ENCODE results near the gene CPXM2.

CPXM2 gene

GRCh38 chr10:123868038-123869019 is 23.3 kb downstream of the CPXM2 start:
- DNase-seq = no peak

DNA sequence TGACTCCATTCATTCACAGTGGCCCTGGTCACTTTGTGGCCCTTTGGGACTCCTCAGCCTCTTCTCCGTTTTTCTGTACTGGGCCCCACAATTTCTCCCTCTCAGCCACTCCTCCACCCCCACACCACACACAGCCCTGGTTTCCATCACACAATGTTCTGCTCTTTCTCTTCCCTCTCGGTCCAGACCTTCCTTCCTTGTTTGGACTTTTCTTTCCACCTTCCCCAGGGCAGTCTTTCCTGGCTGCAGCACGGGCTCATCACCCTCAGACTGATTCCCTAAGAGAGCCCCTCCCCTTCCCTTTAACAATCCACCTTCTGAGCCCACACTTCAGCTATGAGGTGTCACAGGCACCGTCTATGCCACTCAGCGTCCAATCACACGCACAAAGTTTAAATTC is 25.7 kb downstream of the CPXM2 start:
- no peak for DNase-seq

DNA sequence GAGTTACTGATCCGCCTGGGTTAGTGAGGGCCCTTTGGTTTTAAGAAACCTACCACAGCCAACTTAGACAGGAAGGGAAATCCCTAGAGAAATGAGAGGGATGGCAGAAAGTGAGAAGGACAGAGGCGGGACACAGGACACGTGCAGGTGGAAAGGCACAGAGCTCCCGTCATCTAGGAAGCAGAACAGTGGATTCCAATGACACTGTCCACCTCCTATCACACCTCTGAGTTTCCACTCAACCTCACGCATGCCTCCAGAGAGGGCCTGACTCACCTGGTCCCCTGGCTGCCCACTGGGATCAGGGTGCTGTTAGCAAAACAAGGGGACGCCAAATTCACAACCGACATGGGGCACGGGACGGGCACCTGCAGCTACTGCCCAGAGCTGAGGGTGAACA is 26.3 kb downstream of the CPXM2 start:
- no peak for DNase-seq

- no peak for DNase-seq
These were observed 26.7 kb downstream of the CPXM2 start for GRCh38 chr10:123864923-123865322.

- no peak for DNase-seq
These were observed 27.7 kb downstream of the CPXM2 start for GRCh38 chr10:123863721-123864482.

GRCh38 chr10:123863183-123863575 is 28.4 kb downstream of the CPXM2 start:
- DNase-seq = no peak

DNA sequence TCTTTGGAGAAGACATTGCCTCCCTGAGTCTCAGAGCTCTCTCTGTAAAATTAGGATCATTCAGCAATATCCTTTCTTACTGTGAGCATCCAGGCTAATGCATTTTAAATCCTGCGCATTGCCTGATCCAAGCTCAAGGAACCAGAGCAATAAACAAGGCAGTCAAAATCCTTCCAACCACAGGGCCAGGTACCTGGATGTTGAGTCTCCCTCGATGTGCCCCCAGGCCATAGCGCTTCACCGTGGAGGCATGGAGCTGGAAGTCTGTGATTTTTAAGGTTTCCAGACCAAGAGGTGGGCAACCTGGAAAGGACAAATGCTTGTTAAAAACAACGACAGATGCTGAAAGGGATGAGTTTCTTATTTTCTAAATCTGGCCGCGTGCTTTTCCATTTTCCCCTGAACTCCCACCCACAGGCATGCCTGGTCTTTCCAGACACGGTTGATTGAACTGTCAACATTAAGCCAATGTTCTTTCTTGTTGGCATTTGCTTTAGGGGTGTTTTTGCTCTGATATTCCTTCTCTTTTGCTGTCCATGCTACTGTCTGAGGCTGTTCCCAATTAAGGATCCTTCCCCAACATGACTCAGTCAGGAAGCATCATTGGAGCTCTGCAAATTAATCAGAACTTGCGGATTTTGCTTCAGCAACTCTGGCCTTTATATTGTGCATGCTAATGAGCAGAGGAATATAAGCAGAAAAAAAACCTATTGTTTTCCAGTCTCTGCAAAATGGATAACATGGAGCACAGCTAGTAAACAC is 29.0 kb downstream of the CPXM2 start:
- DNase-seq = no peak

GRCh38 chr10:123860856-123861255 is 30.8 kb downstream of the CPXM2 start:
- no peak for DNase-seq

GRCh38 chr10:123860209-123860608 is 31.4 kb downstream of the CPXM2 start:
- no peak for DNase-seq

- no peak for DNase-seq
These were observed 32.0 kb downstream of the CPXM2 start for GRCh38 chr10:123859653-123860050.

DNA sequence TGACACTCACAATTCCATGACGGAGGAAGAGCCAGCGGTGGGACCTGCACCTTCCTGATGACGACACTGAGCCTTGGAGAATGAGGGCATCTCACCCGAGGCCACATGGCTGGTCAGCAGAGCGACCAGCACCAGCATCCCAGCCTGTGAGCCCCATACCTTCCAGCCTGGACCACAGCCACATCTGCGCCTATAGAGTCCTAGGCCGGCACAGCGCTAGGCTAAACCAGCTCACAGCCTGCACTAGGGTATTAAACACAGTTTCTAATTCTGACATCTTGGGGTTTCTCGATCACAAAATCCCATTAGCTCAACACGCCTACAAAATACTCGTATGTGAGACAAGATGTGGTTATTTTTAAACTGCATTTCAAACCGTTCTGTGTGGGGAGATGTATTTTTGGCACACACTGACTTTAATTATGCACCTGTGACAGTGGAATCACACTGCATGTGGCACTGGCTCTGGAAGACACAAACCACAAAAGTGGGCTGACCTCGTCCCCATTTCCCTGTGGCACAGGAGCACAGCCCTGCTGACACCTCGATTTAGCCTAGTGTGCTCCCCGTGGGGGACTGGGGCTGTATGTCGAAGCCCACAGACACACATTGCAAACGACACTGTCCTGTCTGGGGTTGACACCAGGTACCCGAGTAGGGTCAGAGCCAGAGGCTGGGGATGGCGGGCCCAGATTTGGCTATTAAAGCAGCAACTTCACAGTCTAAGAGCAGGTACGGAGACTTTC is 32.5 kb downstream of the CPXM2 start:
- DNase-seq = no peak

DNA sequence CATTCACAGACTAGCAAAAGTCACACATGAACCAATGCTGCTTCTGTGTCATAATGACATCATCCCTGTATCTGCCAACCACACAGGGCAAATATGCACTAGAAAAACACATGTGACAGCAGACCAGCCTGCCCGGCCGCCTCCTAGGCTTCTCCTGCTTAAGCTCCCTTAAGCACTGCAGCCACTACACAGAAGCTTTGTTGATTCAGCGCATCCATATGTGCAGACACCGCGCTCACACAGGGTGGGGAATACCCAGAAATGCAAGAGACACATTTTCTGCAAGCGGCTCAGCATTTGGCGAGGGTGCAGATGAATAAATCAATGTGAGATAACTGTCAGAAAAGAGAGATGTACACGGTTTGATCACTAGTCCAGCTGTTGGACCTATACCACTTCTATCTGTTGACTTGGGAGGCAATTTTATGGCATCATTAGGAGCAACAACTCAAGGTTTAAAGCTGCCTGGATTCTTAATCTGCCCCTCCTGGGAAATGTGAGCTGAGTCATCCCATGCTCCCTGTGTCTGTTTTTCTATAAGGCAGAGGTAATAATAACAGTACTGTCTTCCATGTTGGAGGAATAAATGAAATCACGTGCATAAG is 33.4 kb downstream of the CPXM2 start:
- DNase-seq = no peak

DNA sequence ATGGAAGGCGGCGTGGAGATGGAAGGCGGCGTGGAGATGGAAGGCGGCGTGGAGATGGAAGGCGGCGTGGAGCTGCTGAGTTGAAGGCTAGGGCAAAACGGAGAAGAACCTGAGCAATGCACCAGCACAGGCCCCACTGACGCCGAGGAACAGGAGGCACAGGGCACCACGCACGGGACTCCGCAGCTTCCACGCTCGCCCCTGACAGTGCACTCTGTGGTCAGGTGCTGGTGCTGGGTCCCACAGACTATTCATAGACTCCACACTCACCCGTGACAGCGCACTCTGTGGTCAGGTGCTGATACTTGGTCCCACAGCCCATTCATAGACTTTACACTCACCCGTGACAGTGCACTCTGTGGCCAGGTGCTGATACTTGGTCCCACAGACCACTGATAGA is 34.0 kb downstream of the CPXM2 start:
- no peak for DNase-seq

GRCh38 chr10:123855008-123855684 is 36.5 kb downstream of the CPXM2 start:
- DNase-seq = no peak

DNA sequence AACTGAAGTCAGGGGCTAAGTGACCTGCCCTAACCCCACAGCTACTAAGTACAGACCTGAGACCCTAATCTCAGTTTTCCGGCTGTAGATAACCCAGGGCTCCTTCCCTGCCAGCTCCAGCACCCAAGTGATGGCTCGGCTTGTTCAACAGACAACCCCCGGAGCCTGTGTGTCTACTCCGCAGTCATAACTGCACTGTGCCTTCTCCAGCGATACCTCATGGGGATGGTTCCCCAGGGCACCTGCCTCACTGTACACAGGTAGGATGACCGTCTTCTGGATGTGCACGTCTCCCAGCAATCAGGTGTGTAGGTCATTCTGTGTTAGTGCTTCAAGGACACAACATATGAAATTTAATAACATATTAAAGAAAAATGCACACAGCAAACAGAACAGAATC is 37.1 kb downstream of the CPXM2 start:
- no peak for DNase-seq

- DNase-seq = no peak
These were observed 37.6 kb downstream of the CPXM2 start for GRCh38 chr10:123854003-123854402.

GRCh38 chr10:123852411-123852951 is 39.1 kb downstream of the CPXM2 start:
- no peak for DNase-seq

DNA sequence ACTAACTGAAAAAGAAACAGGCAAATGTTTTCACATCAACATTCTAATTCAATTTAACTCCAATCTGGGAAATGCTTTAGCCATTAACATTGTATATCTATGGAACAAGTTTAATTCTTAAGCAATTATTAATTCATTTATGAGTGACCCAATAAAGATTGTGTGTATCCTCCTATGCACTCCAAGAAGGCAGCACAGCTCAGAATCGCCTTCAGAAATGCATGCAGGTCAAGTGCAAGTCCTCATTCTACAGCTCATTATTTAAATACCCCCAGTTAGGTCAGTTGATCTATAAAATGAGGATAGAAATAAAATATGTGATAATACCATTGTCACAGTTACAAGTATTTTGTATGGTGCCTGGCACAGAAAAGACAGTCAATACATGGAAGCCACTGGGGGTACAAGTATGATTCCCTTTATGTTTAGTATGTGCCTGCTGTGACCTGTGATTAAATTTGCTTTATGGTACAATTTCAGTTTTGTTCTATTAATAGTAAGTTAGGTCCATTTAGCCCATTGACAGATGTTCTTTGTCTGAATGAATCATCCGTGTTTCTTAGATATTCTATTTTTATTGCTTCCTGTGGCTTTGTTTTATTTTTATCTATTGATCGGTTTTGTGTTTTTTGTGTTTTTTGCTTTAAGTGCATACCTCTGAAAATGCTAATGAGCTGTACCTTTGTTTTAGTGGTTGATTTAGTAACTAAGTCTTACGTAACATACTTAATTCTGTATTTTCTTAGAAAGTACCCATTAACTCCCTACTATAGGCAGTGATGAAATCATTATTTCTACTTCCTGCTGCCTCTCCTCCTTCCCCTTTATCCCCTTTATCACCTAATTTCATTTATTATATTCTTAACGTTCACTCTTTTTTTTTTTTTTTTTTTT is 42.8 kb downstream of the CPXM2 start:
- DNase-seq = no peak

DNA sequence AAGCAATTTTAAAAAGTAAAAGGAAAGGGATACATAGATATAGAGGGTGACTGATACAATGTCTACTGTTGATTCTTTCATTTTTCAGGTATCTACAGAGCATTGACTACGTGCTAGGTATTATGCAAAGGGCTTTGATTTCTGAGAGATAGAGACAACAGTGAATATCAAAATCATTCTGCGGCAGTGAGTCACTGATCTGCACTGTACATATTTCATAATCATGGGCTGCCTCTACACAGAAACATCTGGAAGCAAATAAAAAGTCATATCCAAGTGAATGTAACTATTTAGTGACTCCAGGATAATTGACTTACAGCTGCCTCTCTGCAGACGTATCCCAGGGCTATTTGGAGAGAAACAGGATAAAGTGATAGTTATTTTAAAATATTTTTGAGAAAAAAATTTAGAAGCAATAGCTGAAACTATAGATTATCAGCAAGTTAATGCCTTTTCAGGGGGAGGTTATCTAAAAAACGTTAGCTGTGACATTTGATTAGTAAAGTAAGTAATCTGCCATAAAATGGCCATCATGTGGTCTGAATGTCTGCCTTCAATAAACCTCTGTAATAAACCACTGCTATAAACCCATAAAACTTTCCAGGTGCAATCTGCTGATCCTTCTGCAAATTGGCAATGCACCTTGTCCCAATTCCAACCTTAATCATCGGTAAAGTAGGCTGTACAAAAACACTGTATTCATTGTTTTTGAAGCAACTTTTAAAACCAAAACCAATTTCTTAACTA is 43.7 kb downstream of the CPXM2 start:
- DNase-seq = no peak
